GM23338 (cell line): ENCODE measurements around the gene SNX9. TPM values are rescaled to one million over a fixed set of nuclear protein-coding genes. Genes with fewer than 3 reads are reported as not detected.
A peak's percentile ranks its signal among the peaks of the same experiment; 100 is the strongest.

Source experiments
- ATAC-seq: fragments of 200-7000 bp; cut with Tn5 transposase; 3 replicates; pipeline ENCODE4 v1.9.1; 2020
- DNase-seq: peaks from one replicate; pipeline ENCODE4 v3.0.0-alpha.2; 2015; ENCODE audit warnings: low spot score
- H2AFZ ChIP-seq: fragments of 200-600 bp; sonication (generic); 2 replicates; pipeline ENCODE4 v1.8.0; 2016; ENCODE audit warnings: antibody characterized with exemption, mild to moderate bottlenecking, moderate library complexity
- H3F3A ChIP-seq: fragments of 200-600 bp; sonication (generic); replicated peaks from 2 replicates; pipeline ENCODE4 v1.8.0; 2017; ENCODE audit warnings: antibody characterized with exemption, mixed run types, low read depth
- H3K27ac ChIP-seq: fragments of 200-600 bp; sonication (generic); 2 replicates; pipeline ENCODE4 v1.6.1; 2016; ENCODE audit warnings: low read depth
- H3K27me3 ChIP-seq: fragments of 200-600 bp; sonication (generic); 2 replicates; pipeline ENCODE4 v1.8.0; 2016; ENCODE audit warnings: mild to moderate bottlenecking, mixed run types, moderate library complexity; ENCODE audit not compliant: insufficient read depth
- H3K36me3 ChIP-seq: fragments of 200-600 bp; sonication (generic); 2 replicates; pipeline ENCODE4 v1.8.0; 2016; ENCODE audit warnings: mild to moderate bottlenecking; ENCODE audit not compliant: insufficient read depth
- H3K4me1 ChIP-seq: fragments of 200-600 bp; sonication (generic); 2 replicates; pipeline ENCODE4 v1.8.0; 2016; ENCODE audit warnings: mild to moderate bottlenecking, moderate library complexity; ENCODE audit not compliant: insufficient read depth
- H3K4me2 ChIP-seq: fragments of 200-600 bp; sonication (generic); 2 replicates; pipeline ENCODE4 v1.7.1; 2017; ENCODE audit warnings: mixed run types
- H3K4me3 ChIP-seq: fragments of 200-600 bp; sonication (generic); 2 replicates; pipeline ENCODE4 v1.6.1; 2016; ENCODE audit warnings: mixed run types
- H3K79me2 ChIP-seq: fragments of 200-600 bp; sonication (generic); replicated peaks from 2 replicates; pipeline ENCODE4 v1.8.0; 2017; ENCODE audit warnings: mild to moderate bottlenecking; ENCODE audit not compliant: insufficient read depth
- H3K9me2 ChIP-seq: fragments of 200-600 bp; sonication (generic); 2 replicates; pipeline ENCODE4 v1.8.0; 2017; ENCODE audit not compliant: insufficient read depth
- H4K20me1 ChIP-seq: fragments of 200-600 bp; sonication (generic); replicated peaks from 2 replicates; pipeline ENCODE4 v1.8.0; 2017; ENCODE audit warnings: mild to moderate bottlenecking; ENCODE audit not compliant: insufficient read depth
- H3K27ac Mint-ChIP-seq: 2 replicates; pipeline ENCODE4 v1.8.0; 2020; ENCODE audit warnings: inconsistent platforms, mild to moderate bottlenecking, moderate library complexity, mixed read lengths
- H3K27me3 Mint-ChIP-seq: 3 replicates; pipeline ENCODE4 v1.8.0; 2022; ENCODE audit warnings: low read depth, mild to moderate bottlenecking, moderate library complexity, mixed read lengths, inconsistent platforms; ENCODE audit not compliant: insufficient read depth, poor library complexity
- H3K36me3 Mint-ChIP-seq: 3 replicates; pipeline ENCODE4 v1.8.0; 2021; ENCODE audit warnings: low read depth, mild to moderate bottlenecking, inconsistent platforms, moderate library complexity, mixed read lengths
- H3K4me1 Mint-ChIP-seq: 3 replicates; pipeline ENCODE4 v1.8.0; 2020; ENCODE audit warnings: mild to moderate bottlenecking, inconsistent platforms, mixed read lengths
- H3K4me3 Mint-ChIP-seq: 3 replicates; pipeline ENCODE4 v1.8.0; 2021; ENCODE audit warnings: moderate library complexity, mild to moderate bottlenecking, inconsistent platforms, mixed read lengths
- H3K9me3 Mint-ChIP-seq: 3 replicates; pipeline ENCODE4 v1.8.0; 2020; ENCODE audit warnings: moderate library complexity, mild to moderate bottlenecking, inconsistent platforms, mixed read lengths
- CREB1 ChIP-seq: fragments of 250-450 bp; sonication (Bioruptor Pico); IDR thresholded peaks from 2 replicates; pipeline ENCODE4 v1.5.0; 2020; ENCODE audit warnings: low read depth, mild to moderate bottlenecking, moderate library complexity
- EZH2 ChIP-seq: fragments of 200-600 bp; sonication (generic); IDR thresholded peaks from one replicate; pipeline ENCODE4 v1.8.0; 2017; ENCODE audit warnings: antibody characterized with exemption, mild to moderate bottlenecking, low read depth; ENCODE audit not compliant: unreplicated experiment
- EZH2phosphoT487 ChIP-seq: fragments of 200-600 bp; sonication (generic); IDR thresholded peaks from one replicate; pipeline ENCODE4 v1.8.1; 2018; ENCODE audit warnings: antibody characterized with exemption; ENCODE audit not compliant: unreplicated experiment
- JUNB ChIP-seq: IDR thresholded peaks from one replicate; pipeline ENCODE4 v1.6.1; 2016; ENCODE audit warnings: antibody characterized with exemption; ENCODE audit not compliant: unreplicated experiment
- NANOG ChIP-seq: IDR thresholded peaks from 2 replicates; pipeline ENCODE4 v1.6.1; 2016; ENCODE audit warnings: antibody characterized with exemption, borderline replicate concordance
- POLR2AphosphoS5 ChIP-seq: IDR thresholded peaks from 2 replicates; pipeline ENCODE4 v1.6.1; 2016; ENCODE audit warnings: antibody characterized with exemption, low read depth
- ZNF114 ChIP-seq: fragments of 250-450 bp; sonication (Bioruptor Pico); IDR thresholded peaks from 2 replicates; pipeline ENCODE4 v1.5.0; 2020; ENCODE audit warnings: mild to moderate bottlenecking, moderate library complexity
- polyA plus RNA-seq: library from polyadenylated mRNA; unstranded; fragments of >200 nt; fragmentation: Nextera tagmentation; extraction: Ambion mirVana; gene quantifications from 2 replicates; pipeline ENCODE4 v1.2.1, GENCODE V29; 2016
- total RNA-seq: library from RNA; depleted of rRNA; stranded (reverse); fragments of >200 nt; shearing (Covaris generic); gene quantifications from 2 replicates; pipeline ENCODE4 v1.2.3, GENCODE V29; 2014
- TF ChIP-seq, protein P1 (sequence below): IDR thresholded peaks from one replicate; pipeline ENCODE4 v1.6.1; 2018; ENCODE audit warnings: antibody characterized with exemption; ENCODE audit not compliant: unreplicated experiment
- TF ChIP-seq, protein P2 (sequence below), 2 experiments: fragments of 200-600 bp in 1 of 2; sonication (generic) in 1 of 2; conservative IDR thresholded peaks; 2 replicates each; pipeline versions ENCODE4 v1.5.1 to v1.6.1; 2016 to 2017; ENCODE audit warnings: antibody characterized with exemption in 2 of 2, low read depth in 2 of 2, mild to moderate bottlenecking in 2 of 2, moderate library complexity in 1 of 2

Gene SNX9
- total and polyA plus RNA-seq, 2 experiments from 2014 or later: 18.4 to 23.3 TPM

DNA sequence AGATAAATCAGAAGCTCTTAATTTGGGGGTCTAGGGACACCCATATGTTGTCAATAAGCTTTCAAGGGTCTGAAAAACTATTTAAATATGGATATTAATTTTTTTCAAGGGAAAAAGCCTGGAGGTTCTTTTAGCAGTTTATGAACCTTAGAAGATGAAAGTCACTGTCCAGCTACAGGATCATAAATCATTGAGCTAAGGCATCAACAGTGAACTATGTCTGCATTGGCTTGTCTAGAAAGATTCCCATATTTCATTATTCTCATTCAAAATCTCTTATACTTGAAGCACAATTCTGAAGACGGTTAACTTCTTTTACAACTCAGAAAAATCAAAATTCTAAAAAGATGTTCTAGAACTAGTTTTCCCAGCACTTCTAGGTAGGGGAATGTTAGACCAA lies 34.9 kb upstream of the SNX9 start:
- Mint-ChIP-seq H3K36me3 (no peaks in the 10 kb centered on the region), H3K4me3 (no peak overlapping the region), H3K9me3 (no peaks in the 10 kb centered on the region), H3K4me1 (no peaks in the 10 kb centered on the region), H3K27ac (no peak overlapping the region), H3K27me3 (no peaks in the 10 kb centered on the region)
- Histone ChIP-seq H3K4me2 (no peak overlapping the region), H4K20me1 (no peaks in the 10 kb centered on the region), H3K4me1 (no peaks in the 10 kb centered on the region), H3F3A (no peaks in the 10 kb centered on the region), H3K4me3 (no peak overlapping the region), H3K36me3 (no peaks in the 10 kb centered on the region), H2AFZ (no peak overlapping the region), H3K27ac (no peak overlapping the region), H3K27me3 (no peaks in the 10 kb centered on the region), H3K79me2 (no peaks in the 10 kb centered on the region), H3K9me2 (0 out of 2 replicates have a peak, but pooled peaks cover 2% of the 10 kb centered on the region)
- DNase-seq (no peak), ATAC-seq (no peak)
- TF ChIP-seq CREB1 (CRISPR knock-in tag) (no peak), ZNF114 (CRISPR knock-in tag) (no peak), JUNB (no peak), NANOG (no peak), POLR2AphosphoS5 (no peak), EZH2 (no peak)
- TF ChIP-seq, protein P1, sequence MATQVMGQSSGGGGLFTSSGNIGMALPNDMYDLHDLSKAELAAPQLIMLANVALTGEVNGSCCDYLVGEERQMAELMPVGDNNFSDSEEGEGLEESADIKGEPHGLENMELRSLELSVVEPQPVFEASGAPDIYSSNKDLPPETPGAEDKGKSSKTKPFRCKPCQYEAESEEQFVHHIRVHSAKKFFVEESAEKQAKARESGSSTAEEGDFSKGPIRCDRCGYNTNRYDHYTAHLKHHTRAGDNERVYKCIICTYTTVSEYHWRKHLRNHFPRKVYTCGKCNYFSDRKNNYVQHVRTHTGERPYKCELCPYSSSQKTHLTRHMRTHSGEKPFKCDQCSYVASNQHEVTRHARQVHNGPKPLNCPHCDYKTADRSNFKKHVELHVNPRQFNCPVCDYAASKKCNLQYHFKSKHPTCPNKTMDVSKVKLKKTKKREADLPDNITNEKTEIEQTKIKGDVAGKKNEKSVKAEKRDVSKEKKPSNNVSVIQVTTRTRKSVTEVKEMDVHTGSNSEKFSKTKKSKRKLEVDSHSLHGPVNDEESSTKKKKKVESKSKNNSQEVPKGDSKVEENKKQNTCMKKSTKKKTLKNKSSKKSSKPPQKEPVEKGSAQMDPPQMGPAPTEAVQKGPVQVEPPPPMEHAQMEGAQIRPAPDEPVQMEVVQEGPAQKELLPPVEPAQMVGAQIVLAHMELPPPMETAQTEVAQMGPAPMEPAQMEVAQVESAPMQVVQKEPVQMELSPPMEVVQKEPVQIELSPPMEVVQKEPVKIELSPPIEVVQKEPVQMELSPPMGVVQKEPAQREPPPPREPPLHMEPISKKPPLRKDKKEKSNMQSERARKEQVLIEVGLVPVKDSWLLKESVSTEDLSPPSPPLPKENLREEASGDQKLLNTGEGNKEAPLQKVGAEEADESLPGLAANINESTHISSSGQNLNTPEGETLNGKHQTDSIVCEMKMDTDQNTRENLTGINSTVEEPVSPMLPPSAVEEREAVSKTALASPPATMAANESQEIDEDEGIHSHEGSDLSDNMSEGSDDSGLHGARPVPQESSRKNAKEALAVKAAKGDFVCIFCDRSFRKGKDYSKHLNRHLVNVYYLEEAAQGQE: no peak
- TF ChIP-seq, protein P2, sequence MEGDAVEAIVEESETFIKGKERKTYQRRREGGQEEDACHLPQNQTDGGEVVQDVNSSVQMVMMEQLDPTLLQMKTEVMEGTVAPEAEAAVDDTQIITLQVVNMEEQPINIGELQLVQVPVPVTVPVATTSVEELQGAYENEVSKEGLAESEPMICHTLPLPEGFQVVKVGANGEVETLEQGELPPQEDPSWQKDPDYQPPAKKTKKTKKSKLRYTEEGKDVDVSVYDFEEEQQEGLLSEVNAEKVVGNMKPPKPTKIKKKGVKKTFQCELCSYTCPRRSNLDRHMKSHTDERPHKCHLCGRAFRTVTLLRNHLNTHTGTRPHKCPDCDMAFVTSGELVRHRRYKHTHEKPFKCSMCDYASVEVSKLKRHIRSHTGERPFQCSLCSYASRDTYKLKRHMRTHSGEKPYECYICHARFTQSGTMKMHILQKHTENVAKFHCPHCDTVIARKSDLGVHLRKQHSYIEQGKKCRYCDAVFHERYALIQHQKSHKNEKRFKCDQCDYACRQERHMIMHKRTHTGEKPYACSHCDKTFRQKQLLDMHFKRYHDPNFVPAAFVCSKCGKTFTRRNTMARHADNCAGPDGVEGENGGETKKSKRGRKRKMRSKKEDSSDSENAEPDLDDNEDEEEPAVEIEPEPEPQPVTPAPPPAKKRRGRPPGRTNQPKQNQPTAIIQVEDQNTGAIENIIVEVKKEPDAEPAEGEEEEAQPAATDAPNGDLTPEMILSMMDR (conservative IDR thresholded peaks at IDR 0.05; ENCODE audit: low read depth in 2 of 2): no peak

DNA sequence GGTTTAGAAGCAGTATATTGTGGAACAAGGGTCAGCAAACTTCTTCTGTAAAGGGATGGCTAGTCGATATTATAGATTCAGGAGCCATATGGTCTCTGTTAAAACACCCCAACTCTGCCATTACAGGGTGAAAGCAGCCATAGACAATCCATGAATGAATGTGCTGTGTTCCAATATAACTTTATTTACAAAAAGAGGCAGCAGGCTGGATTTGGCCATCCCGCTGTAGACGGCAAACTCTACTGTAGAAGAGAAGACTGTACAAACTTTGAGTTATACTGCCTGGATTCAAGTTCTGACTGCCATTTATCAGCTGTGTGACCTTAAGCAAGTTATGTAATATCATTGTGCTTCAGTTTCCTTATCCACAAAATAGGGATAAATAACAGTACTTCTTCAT lies 33.7 kb upstream of the SNX9 start:
- ATAC-seq (no peak), DNase-seq (no peak)
- Histone ChIP-seq H3K27me3 (no peaks in the 10 kb centered on the region), H3K36me3 (no peaks in the 10 kb centered on the region), H3K4me1 (no peaks in the 10 kb centered on the region), H3F3A (no peaks in the 10 kb centered on the region), H3K4me2 (0 out of 2 replicates have a peak overlapping the region, but pooled peaks have one; percentile 61), H3K79me2 (no peaks in the 10 kb centered on the region), H4K20me1 (no peaks in the 10 kb centered on the region), H3K9me2 (0 out of 2 replicates have a peak, but pooled peaks cover 2% of the 10 kb centered on the region), H3K4me3 (peak overlapping the region; percentile 32; the same call in 1 of the 2 replicates), H3K27ac (no peak overlapping the region), H2AFZ (peak overlapping the region; percentile 68; the same call in 1 of the 2 replicates)
- Mint-ChIP-seq H3K4me1 (no peaks in the 10 kb centered on the region), H3K9me3 (no peaks in the 10 kb centered on the region; the same call in 2 of the 3 replicates), H3K27me3 (no peaks in the 10 kb centered on the region), H3K36me3 (no peaks in the 10 kb centered on the region), H3K4me3 (no peak overlapping the region), H3K27ac (no peak overlapping the region)
- TF ChIP-seq CREB1 (CRISPR knock-in tag) (no peak), POLR2AphosphoS5 (no peak), NANOG (no peak), JUNB (no peak), ZNF114 (CRISPR knock-in tag) (no peak), EZH2phosphoT487 (no peak)
- TF ChIP-seq, protein P1: no peak
